Karpas-422 (cell line): ENCODE measurements around the gene THBS3. TPM values are rescaled to one million over a fixed set of nuclear protein-coding genes. Genes with fewer than 3 reads are reported as not detected.
"Not testable (repeated sequence)": the region's sequence is repeated elsewhere in the genome, so short reads cannot be mapped to it uniquely, and the experiment has no call there.

Experiments used
- DNase-seq: peaks from one replicate; pipeline ENCODE4 v3.0.0-alpha.2; 2015
- H2AFZ ChIP-seq: fragments of 200-600 bp; sonication (generic); 2 replicates; pipeline ENCODE4 v1.6.1; 2014; ENCODE audit warnings: antibody characterized with exemption, low read length, mixed read lengths
- H3K27ac ChIP-seq: fragments of 200-600 bp; sonication (generic); 2 replicates; pipeline ENCODE4 v1.5.1; 2014; ENCODE audit warnings: mild to moderate bottlenecking, low read length, moderate library complexity
- H3K27me3 ChIP-seq: fragments of 200-600 bp; sonication (generic); 2 replicates; pipeline ENCODE4 v1.6.1; 2014; ENCODE audit warnings: low read length, mixed read lengths
- H3K36me3 ChIP-seq: fragments of 200-600 bp; sonication (generic); 2 replicates; pipeline ENCODE4 v1.6.1; 2014; ENCODE audit warnings: low read length, mixed read lengths; ENCODE audit not compliant: insufficient read depth
- H3K4me1 ChIP-seq: fragments of 200-600 bp; sonication (generic); 2 replicates; pipeline ENCODE4 v1.6.1; 2014; ENCODE audit warnings: mild to moderate bottlenecking, low read length, mixed read lengths
- H3K4me2 ChIP-seq: fragments of 200-600 bp; sonication (generic); 2 replicates; pipeline ENCODE4 v1.6.1; 2014; ENCODE audit warnings: low read length, low read depth, mild to moderate bottlenecking; ENCODE audit not compliant: poor library complexity, severe bottlenecking
- H3K4me3 ChIP-seq: fragments of 200-600 bp; sonication (generic); 2 replicates; pipeline ENCODE4 v1.5.1; 2014; ENCODE audit warnings: mild to moderate bottlenecking, antibody characterized with exemption, low read length, mixed read lengths
- H3K79me2 ChIP-seq: fragments of 200-600 bp; sonication (generic); 2 replicates; pipeline ENCODE4 v1.6.1; 2014; ENCODE audit warnings: mild to moderate bottlenecking, low read length, mixed read lengths
- H3K9ac ChIP-seq: fragments of 200-600 bp; sonication (generic); 2 replicates; pipeline ENCODE4 v1.6.0; 2014; ENCODE audit warnings: low read length
- H3K9me2 ChIP-seq: fragments of 200-600 bp; sonication (generic), shearing (Covaris generic); replicated peaks from 2 replicates; pipeline ENCODE4 v1.6.0; 2014; ENCODE audit warnings: mild to moderate bottlenecking, low read length, moderate library complexity; ENCODE audit not compliant: insufficient read depth
- H3K9me3 ChIP-seq: fragments of 300-700, 200-600 bp; sonication (generic); 2 replicates; pipeline ENCODE4 v1.6.1; 2014; ENCODE audit warnings: low read length, mixed read lengths
- H4K20me1 ChIP-seq: fragments of 200-600 bp; sonication (generic); 2 replicates; pipeline ENCODE4 v1.6.1; 2014; ENCODE audit warnings: mild to moderate bottlenecking, antibody characterized with exemption, low read length, low read depth; ENCODE audit not compliant: insufficient read depth
- total RNA-seq: library from RNA; depleted of rRNA; stranded (reverse); fragments of >200 nt; shearing (Covaris generic); gene quantifications from 2 replicates; pipeline ENCODE4 v1.2.3, GENCODE V29; 2014; ENCODE audit warnings: low replicate concordance

The THBS3 gene
- total RNA-seq, 1 experiment from 2014 or later = 11.9 TPM

GRCh38 chr1:155191904-155192303, 15.8 kb downstream of the THBS3 start:
- Histone ChIP-seq H2AFZ (no peak overlapping the region), H3K9ac (no peak overlapping the region), H3K36me3 (no peaks in the 10 kb centered on the region), H4K20me1 (no peaks in the 10 kb centered on the region), H3K4me2 (no peak overlapping the region), H3K9me3 (no peaks in the 10 kb centered on the region), H3K4me1 (peaks cover 32% of the 10 kb centered on the region), H3K9me2 (no peaks in the 10 kb centered on the region), H3K27ac (no peak overlapping the region), H3K27me3 (no peaks in the 10 kb centered on the region), H3K79me2 (no peaks in the 10 kb centered on the region), H3K4me3 (no peak overlapping the region)
- DNase-seq = no peak

- H3K9me2 ChIP-seq, H3K36me3 ChIP-seq, H4K20me1 ChIP-seq, H3K9me3 ChIP-seq, H2AFZ ChIP-seq, H3K27ac ChIP-seq, DNase-seq, H3K4me3 ChIP-seq, H3K9ac ChIP-seq, H3K79me2 ChIP-seq, H3K4me2 ChIP-seq, H3K27me3 ChIP-seq: not testable (repeated sequence)
- H3K4me1 ChIP-seq = peaks cover 36% of the 10 kb centered on the region
Measured at GRCh38 chr1:155189926-155190325, 17.8 kb downstream of the THBS3 start.

- no peaks in the 10 kb centered on the region for H3K27me3 ChIP-seq
- peaks cover 39% of the 10 kb centered on the region for H3K4me1 ChIP-seq
- no peaks in the 10 kb centered on the region for H3K9me2 ChIP-seq
- no peaks in the 10 kb centered on the region for H3K9me3 ChIP-seq
- H3K4me3 ChIP-seq = no peak overlapping the region
- H3K9ac ChIP-seq = no peak overlapping the region
- H3K27ac ChIP-seq = no peak overlapping the region
- H3K4me2 ChIP-seq = no peak overlapping the region
- H2AFZ ChIP-seq = no peak overlapping the region
- DNase-seq = no peak
- H3K36me3 ChIP-seq = no peaks in the 10 kb centered on the region; the same call in 1 of the 2 replicates
- H4K20me1 ChIP-seq = no peaks in the 10 kb centered on the region
- no peaks in the 10 kb centered on the region for H3K79me2 ChIP-seq
Measured at GRCh38 chr1:155188268-155188667, 19.4 kb downstream of the THBS3 start.

GRCh38 chr1:155187456-155187891, 20.2 kb downstream of the THBS3 start:
- H2AFZ ChIP-seq = no peak overlapping the region
- no peaks in the 10 kb centered on the region for H3K9me3 ChIP-seq
- no peak overlapping the region for H3K4me2 ChIP-seq
- no peaks in the 10 kb centered on the region for H3K27me3 ChIP-seq
- DNase-seq = no peak
- H3K9ac ChIP-seq = no peak overlapping the region
- no peaks in the 10 kb centered on the region for H4K20me1 ChIP-seq
- H3K79me2 ChIP-seq = no peaks in the 10 kb centered on the region
- H3K36me3 ChIP-seq = no peaks in the 10 kb centered on the region; the same call in 1 of the 2 replicates
- H3K4me3 ChIP-seq = no peak overlapping the region
- no peaks in the 10 kb centered on the region for H3K9me2 ChIP-seq
- no peak overlapping the region for H3K27ac ChIP-seq
- H3K4me1 ChIP-seq = peaks cover 37% of the 10 kb centered on the region

- Histone ChIP-seq H3K4me3 (no peak overlapping the region), H3K4me1 (peaks cover 37% of the 10 kb centered on the region), H2AFZ (no peak overlapping the region), H3K9me3 (no peaks in the 10 kb centered on the region), H4K20me1 (no peaks in the 10 kb centered on the region), H3K9ac (no peak overlapping the region), H3K9me2 (no peaks in the 10 kb centered on the region), H3K79me2 (no peaks in the 10 kb centered on the region), H3K4me2 (no peak overlapping the region), H3K27ac (no peak overlapping the region), H3K36me3 (no peaks in the 10 kb centered on the region; the same call in 1 of the 2 replicates), H3K27me3 (no peaks in the 10 kb centered on the region)
- DNase-seq = no peak
Measured at GRCh38 chr1:155186794-155187455, 20.8 kb downstream of the THBS3 start.

- peak overlapping the region; percentile 72 for H3K4me2 ChIP-seq
- H2AFZ ChIP-seq = no peak overlapping the region
- H3K4me3 ChIP-seq = peak overlapping the region; percentile 51; the same call in 1 of the 2 replicates
- no peaks in the 10 kb centered on the region for H3K9me2 ChIP-seq
- no peaks in the 10 kb centered on the region for H3K79me2 ChIP-seq
- H3K36me3 ChIP-seq = peaks cover 5% of the 10 kb centered on the region; the same call in 1 of the 2 replicates
- no peaks in the 10 kb centered on the region for H4K20me1 ChIP-seq
- peak overlapping the region; percentile 82 for H3K27ac ChIP-seq
- no peaks in the 10 kb centered on the region for H3K9me3 ChIP-seq
- peaks cover 37% of the 10 kb centered on the region for H3K4me1 ChIP-seq
- no peaks in the 10 kb centered on the region for H3K27me3 ChIP-seq
- peak overlapping the region; percentile 48 for H3K9ac ChIP-seq
- DNase-seq = peak; percentile 57
Measured at GRCh38 chr1:155186067-155186793, 21.5 kb downstream of the THBS3 start.

- no peak for DNase-seq
- Histone ChIP-seq H3K9me2 (no peaks in the 10 kb centered on the region), H3K9me3 (no peaks in the 10 kb centered on the region), H3K27me3 (no peaks in the 10 kb centered on the region), H2AFZ (no peak overlapping the region), H3K36me3 (peaks cover 5% of the 10 kb centered on the region; the same call in 1 of the 2 replicates), H3K4me3 (peak overlapping the region; percentile 51; the same call in 1 of the 2 replicates), H3K79me2 (no peaks in the 10 kb centered on the region), H3K4me2 (peak overlapping the region; percentile 72), H3K9ac (peak overlapping the region; percentile 48), H3K4me1 (peaks cover 37% of the 10 kb centered on the region), H3K27ac (peak overlapping the region; percentile 82), H4K20me1 (no peaks in the 10 kb centered on the region)
Measured at GRCh38 chr1:155185783-155186066, 22.0 kb downstream of the THBS3 start.

- H2AFZ ChIP-seq = no peak overlapping the region
- H3K79me2 ChIP-seq = no peaks in the 10 kb centered on the region
- H3K9ac ChIP-seq = peak overlapping the region; percentile 59
- peak overlapping the region; percentile 72 for H3K4me2 ChIP-seq
- H3K4me1 ChIP-seq = peaks cover 37% of the 10 kb centered on the region
- DNase-seq = peak; percentile 93
- peak overlapping the region; percentile 82 for H3K27ac ChIP-seq
- no peaks in the 10 kb centered on the region for H3K9me2 ChIP-seq
- H3K36me3 ChIP-seq = peaks cover 5% of the 10 kb centered on the region; the same call in 1 of the 2 replicates
- peak overlapping the region; percentile 51 for H3K4me3 ChIP-seq
- no peaks in the 10 kb centered on the region for H3K27me3 ChIP-seq
- H4K20me1 ChIP-seq = no peaks in the 10 kb centered on the region
- H3K9me3 ChIP-seq = no peaks in the 10 kb centered on the region
Measured at GRCh38 chr1:155184835-155185782, 22.6 kb downstream of the THBS3 start.
